ENCODE data around the gene DAB2IP. TPM values are rescaled to one million over a fixed set of nuclear protein-coding genes. Genes with fewer than 3 reads are reported as not detected.
A peak's percentile ranks its signal among the peaks of the same experiment; 100 is the strongest.

The DAB2IP gene
- total RNA-seq, 1 experiment from 2014 or later: 15.2 TPM

DNA sequence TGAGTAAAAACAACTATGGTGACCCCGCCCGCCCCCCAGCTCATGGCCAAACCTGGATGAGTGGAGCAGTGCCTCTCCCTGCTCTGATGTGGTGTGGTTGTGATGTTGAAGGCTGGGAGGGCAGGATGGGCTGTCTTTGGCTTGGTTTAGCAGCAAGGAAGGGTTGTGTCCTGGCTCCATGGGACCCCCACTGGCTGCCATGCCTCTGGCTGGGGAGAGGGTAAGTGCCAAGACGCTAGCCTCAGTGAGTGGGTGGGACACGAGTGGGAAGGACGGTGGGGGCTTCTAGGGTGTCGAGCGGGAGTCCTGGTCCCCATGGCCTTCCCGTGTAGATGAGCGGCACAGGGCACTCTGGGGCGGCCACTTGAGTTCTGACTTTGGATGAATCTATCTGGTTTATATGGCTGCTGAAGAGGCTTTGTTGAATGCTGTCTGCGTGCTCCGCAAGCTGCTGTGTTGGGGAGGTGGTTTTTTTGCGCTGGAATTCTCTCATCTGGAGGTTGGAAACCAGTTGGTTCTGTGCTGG is 50.4 kb downstream of the DAB2IP start:
- POLR2A ChIA-PET (ENCODE audit: unreplicated experiment): no interaction called here
- Histone ChIP-seq H3K36me3 (ENCODE audit: low read depth, low read length) (no peaks in the 10 kb centered on the region), H3K27me3 (ENCODE audit: low read length) (no peaks in the 10 kb centered on the region), H4K20me1 (ENCODE audit: low read length) (no peaks in the 10 kb centered on the region), H3F3A (ENCODE audit: low read length, unreplicated experiment) (no peaks in the 10 kb centered on the region), H3K4me2 (ENCODE audit: low read length) (no peak overlapping the region), H3K9me2 (replicated peaks; ENCODE audit: low read length) (no peaks in the 10 kb centered on the region), H3K9me3 (ENCODE audit: low read length) (no peaks in the 10 kb centered on the region), H3K4me3 (ENCODE audit: low read length) (no peak overlapping the region), H3K4me1 (ENCODE audit: insufficient read depth, low read length) (no peaks in the 10 kb centered on the region), H3K27ac (ENCODE audit: low read length) (no peak overlapping the region), H2AFZ (ENCODE audit: low read length) (no peak overlapping the region), H3K79me2 (ENCODE audit: low read length) (peaks cover 38% of the 10 kb centered on the region), H3K9ac (ENCODE audit: low read length) (no peak overlapping the region)
- DNase-seq: no peak
- intact Hi-C loops (cut with micrococcal nuclease): no loop called here
- CTCF ChIA-PET: no interaction called here
- no TSS peak for BruUV-seq (replicated peaks)
- no peak for ATAC-seq
- TF ChIP-seq EZH2phosphoT487 (IDR thresholded peaks at IDR 0.05; ENCODE audit: borderline replicate concordance, low read length) (no peak), EZH2 (IDR thresholded peaks at IDR 0.05; ENCODE audit: low read length, unreplicated experiment) (no peak), CTCF (conservative IDR thresholded peaks at IDR 0.05; ENCODE audit: low read depth, low read length) (no peak)

DNA sequence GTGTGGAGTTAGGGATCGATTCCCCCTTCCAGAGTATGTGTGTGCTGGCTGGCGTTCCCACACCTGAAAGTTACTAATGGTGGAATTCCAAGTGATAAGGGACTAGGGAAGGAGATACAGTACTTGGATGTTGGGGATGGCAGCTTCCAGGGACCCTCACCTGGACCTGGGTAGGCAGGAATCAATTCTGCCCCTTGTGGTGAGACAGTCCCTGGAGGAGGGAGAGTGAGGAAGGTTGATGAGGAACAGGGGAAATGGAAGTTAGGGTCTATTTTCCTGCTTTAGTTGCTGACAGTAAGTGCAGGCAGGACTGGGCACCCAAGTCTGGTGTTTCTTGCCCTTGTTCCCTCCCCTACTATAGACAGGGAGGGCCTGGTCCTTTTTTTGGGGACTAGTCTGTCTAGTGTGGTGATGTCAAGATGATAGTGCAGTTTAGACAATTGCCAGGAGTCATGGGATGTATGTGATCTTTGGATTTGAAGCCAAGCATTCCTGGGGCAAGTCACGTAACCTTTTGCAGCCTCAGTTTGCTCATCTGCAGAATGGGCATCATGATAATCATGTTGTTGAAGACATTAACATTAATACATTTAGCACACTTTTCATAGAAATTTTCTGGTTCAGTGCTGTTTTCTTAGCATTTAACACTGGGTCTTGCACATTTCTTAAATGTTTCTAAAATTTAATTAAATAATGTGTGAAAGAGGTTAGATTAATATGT is 51.7 kb downstream of the DAB2IP start:
- no peaks in the 10 kb centered on the region for H3K4me1 ChIP-seq (ENCODE audit: insufficient read depth, low read length)
- H3K9me3 ChIP-seq (ENCODE audit: low read length): no peaks in the 10 kb centered on the region
- H3K27ac ChIP-seq (ENCODE audit: low read length): no peak overlapping the region
- no peaks in the 10 kb centered on the region for H3K27me3 ChIP-seq (ENCODE audit: low read length)
- intact Hi-C loops (cut with micrococcal nuclease): no loop called here
- no peaks in the 10 kb centered on the region for H4K20me1 ChIP-seq (ENCODE audit: low read length)
- peaks cover 38% of the 10 kb centered on the region for H3K79me2 ChIP-seq (ENCODE audit: low read length)
- ChIA-PET POLR2A (ENCODE audit: unreplicated experiment) (no interaction called here), CTCF (no interaction called here)
- DNase-seq: no peak
- no peaks in the 10 kb centered on the region for H3K9me2 ChIP-seq (replicated peaks; ENCODE audit: low read length)
- no peak overlapping the region for H3K9ac ChIP-seq (ENCODE audit: low read length)
- TF ChIP-seq EZH2phosphoT487 (IDR thresholded peaks at IDR 0.05; ENCODE audit: borderline replicate concordance, low read length) (no peak), CTCF (conservative IDR thresholded peaks at IDR 0.05; ENCODE audit: low read depth, low read length) (peak; percentile 36)
- no peak overlapping the region for H2AFZ ChIP-seq (ENCODE audit: low read length)
- no peak overlapping the region for H3K4me2 ChIP-seq (ENCODE audit: low read length)
- no peak overlapping the region for H3K4me3 ChIP-seq (ENCODE audit: low read length)
- H3K36me3 ChIP-seq (ENCODE audit: low read depth, low read length): no peaks in the 10 kb centered on the region
- no peak for ATAC-seq
- no TSS peak for BruUV-seq (replicated peaks)
- H3F3A ChIP-seq (ENCODE audit: low read length, unreplicated experiment): no peaks in the 10 kb centered on the region

GRCh38 chr9:121704281-121704680 is 52.8 kb downstream of the DAB2IP start:
- no peak overlapping the region for H3K9ac ChIP-seq (ENCODE audit: low read length)
- DNase-seq (no peak), ATAC-seq (no peak)
- no peak for TF ChIP-seq EZH2 (IDR thresholded peaks at IDR 0.05; ENCODE audit: low read length, unreplicated experiment)
- TF ChIP-seq EZH2phosphoT487 (IDR thresholded peaks at IDR 0.05; ENCODE audit: borderline replicate concordance, low read length): no peak
- TF ChIP-seq CTCF (conservative IDR thresholded peaks at IDR 0.05; ENCODE audit: low read depth, low read length): no peak
- no peaks in the 10 kb centered on the region for H3K27me3 ChIP-seq (ENCODE audit: low read length)
- H2AFZ ChIP-seq (ENCODE audit: low read length): no peak overlapping the region
- CTCF ChIA-PET: no interaction called here
- no peaks in the 10 kb centered on the region for H3F3A ChIP-seq (ENCODE audit: low read length, unreplicated experiment)
- POLR2A ChIA-PET (ENCODE audit: unreplicated experiment): no interaction called here
- H3K27ac ChIP-seq (ENCODE audit: low read length): no peak overlapping the region
- no peaks in the 10 kb centered on the region for H3K9me3 ChIP-seq (ENCODE audit: low read length)
- no peak overlapping the region for H3K4me3 ChIP-seq (ENCODE audit: low read length)
- H3K4me1 ChIP-seq (ENCODE audit: insufficient read depth, low read length): no peaks in the 10 kb centered on the region
- H3K79me2 ChIP-seq (ENCODE audit: low read length): peaks cover 38% of the 10 kb centered on the region
- intact Hi-C loops (cut with micrococcal nuclease): no loop called here
- no peak overlapping the region for H3K4me2 ChIP-seq (ENCODE audit: low read length)
- H3K9me2 ChIP-seq (replicated peaks; ENCODE audit: low read length): no peaks in the 10 kb centered on the region
- BruUV-seq (replicated peaks): no TSS peak
- H4K20me1 ChIP-seq (ENCODE audit: low read length): no peaks in the 10 kb centered on the region
- no peaks in the 10 kb centered on the region for H3K36me3 ChIP-seq (ENCODE audit: low read depth, low read length)

Measured in PC-3 (cell line).